ENCODE measurements around the gene HOOK1. TPM values are rescaled to one million over a fixed set of nuclear protein-coding genes. Genes with fewer than 3 reads are reported as not detected.
"Not testable (repeated sequence)": the region's sequence is repeated elsewhere in the genome, so short reads cannot be mapped to it uniquely, and the experiment has no call there.

HOOK1 gene
- polyA plus RNA-seq, 6 donors from 2014 or later = 1.5 to 12.1 (median 8.3) TPM

GRCh38 chr1:59845091-59845490 is 30.3 kb downstream of the HOOK1 start:
- H3K4me3 Mint-ChIP-seq = no peak overlapping the region
- ATAC-seq (ENCODE audit: low read depth in 2 of 2) = no peak
- H3K27me3 Mint-ChIP-seq = no peaks in the 10 kb centered on the region
- H3K4me1 Mint-ChIP-seq = no peaks in the 10 kb centered on the region
- no peaks in the 10 kb centered on the region for H3K9me3 Mint-ChIP-seq
- no peak for DNase-seq
- H3K27ac Mint-ChIP-seq = peak overlapping the region in 1 of 6 donors; percentile 29
- H3K36me3 Mint-ChIP-seq = peaks cover 7 to 32% of the 10 kb centered on the region in 2 donors

DNA sequence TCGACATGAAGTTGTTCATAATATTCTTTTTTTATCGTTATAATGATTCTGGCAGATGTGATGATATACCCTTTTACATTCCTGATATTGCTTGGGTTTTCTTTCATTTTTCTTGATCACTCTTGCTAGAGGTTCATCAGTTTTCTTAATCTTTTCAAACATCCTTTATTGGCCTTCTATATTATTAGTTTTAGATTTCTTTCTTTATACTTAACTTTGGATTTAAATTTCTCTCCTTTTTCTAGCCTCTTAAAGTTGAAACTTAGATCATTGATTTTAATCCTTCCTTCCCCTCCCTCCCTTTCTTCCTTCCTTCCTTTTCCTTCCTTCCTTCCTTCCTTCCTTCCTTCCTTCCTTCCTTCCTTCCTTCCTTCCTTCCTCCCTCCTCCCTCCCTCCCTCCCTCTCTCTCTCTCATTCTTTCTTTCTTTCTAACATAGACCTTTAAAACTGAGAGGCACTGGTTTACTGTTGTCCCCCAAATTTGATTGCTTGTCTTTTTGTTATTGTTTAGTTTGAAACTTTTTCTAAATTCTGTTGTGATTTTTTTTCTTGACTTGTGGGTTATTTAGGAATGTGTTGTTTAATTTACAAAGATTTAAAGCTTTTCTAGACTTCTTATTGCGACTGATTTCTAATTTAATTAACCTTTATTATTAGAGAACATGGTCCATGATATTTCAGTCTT is 31.6 kb downstream of the HOOK1 start:
- Mint-ChIP-seq H3K27ac (peak overlapping the region in 1 of 6 donors; percentile 59), H3K27me3 (no peaks in the 10 kb centered on the region), H3K4me1 (no peaks in the 10 kb centered on the region), H3K9me3 (no peaks in the 10 kb centered on the region), H3K36me3 (peaks cover 7 to 22% of the 10 kb centered on the region in 2 donors), H3K4me3 (no peak overlapping the region)
- DNase-seq = no peak
- no peak for ATAC-seq (ENCODE audit: low read depth in 2 of 2)

DNA sequence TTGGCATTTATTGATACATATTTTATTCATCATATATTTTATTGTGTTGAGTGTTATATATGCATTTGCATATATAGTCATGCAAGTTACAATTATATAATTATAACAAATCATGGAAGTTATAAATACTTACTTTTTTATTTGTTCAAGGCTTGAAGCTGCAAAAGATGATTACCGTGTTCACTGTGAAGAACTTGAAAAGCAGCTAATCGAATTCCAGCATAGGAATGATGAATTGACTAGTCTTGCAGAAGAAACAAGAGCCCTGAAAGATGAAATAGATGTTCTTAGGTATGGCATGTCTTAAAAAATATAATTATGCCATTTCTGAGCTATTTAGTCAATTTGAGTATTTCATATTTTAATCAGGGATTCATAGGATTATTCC is 32.1 kb downstream of the HOOK1 start:
- Mint-ChIP-seq H3K36me3 (peaks cover 7 to 19% of the 10 kb centered on the region in 2 donors), H3K27ac (peak overlapping the region in 1 of 6 donors; percentile 59), H3K4me1 (no peaks in the 10 kb centered on the region), H3K9me3 (no peaks in the 10 kb centered on the region), H3K4me3 (no peak overlapping the region), H3K27me3 (no peaks in the 10 kb centered on the region)
- no peak for ATAC-seq (ENCODE audit: low read depth in 2 of 2)
- DNase-seq = no peak

DNA sequence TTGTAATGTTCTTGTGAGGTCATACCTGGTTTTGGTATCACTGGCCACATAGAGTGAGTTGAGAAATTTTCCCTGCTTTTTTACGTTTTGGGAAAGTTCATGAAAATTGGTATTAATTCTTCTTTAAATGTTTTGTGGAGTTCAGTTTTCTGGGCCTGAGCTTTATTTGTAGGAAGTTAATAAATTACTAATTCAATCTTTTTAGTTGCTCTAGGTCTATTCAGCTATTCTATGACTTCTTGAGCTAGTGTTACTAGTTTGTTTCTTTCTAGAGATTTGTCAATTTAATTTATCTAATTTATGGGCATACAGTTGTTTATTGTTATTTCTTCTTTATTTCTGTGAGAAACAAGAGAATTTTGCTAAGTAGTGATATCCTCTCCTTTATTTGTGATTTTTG is 37.4 kb downstream of the HOOK1 start:
- Mint-ChIP-seq H3K36me3 (peaks cover 9 to 17% of the 10 kb centered on the region in 2 donors), H3K9me3 (peaks cover 3 to 8% (median 7%) of the 10 kb centered on the region in 7 donors), H3K4me1 (no peaks in the 10 kb centered on the region), H3K27ac (no peak overlapping the region), H3K27me3 (no peaks in the 10 kb centered on the region), H3K4me3 (no peak overlapping the region)
- ATAC-seq (ENCODE audit: low read depth in 2 of 2) (no peak), DNase-seq (no peak)

GRCh38 chr1:59855297-59855696 is 40.5 kb downstream of the HOOK1 start:
- not testable (repeated sequence) for ATAC-seq (ENCODE audit: low read depth in 2 of 2); DNase-seq; H3K4me3 Mint-ChIP-seq; H3K9me3 Mint-ChIP-seq; H3K27ac Mint-ChIP-seq; H3K4me1 Mint-ChIP-seq; H3K27me3 Mint-ChIP-seq
- peaks cover 12 to 19% of the 10 kb centered on the region in 2 donors for H3K36me3 Mint-ChIP-seq

- H3K27ac Mint-ChIP-seq = no peak overlapping the region
- DNase-seq (no peak), ATAC-seq (ENCODE audit: low read depth in 2 of 2) (no peak)
- no peak overlapping the region for H3K4me3 Mint-ChIP-seq
- H3K27me3 Mint-ChIP-seq = no peaks in the 10 kb centered on the region
- H3K4me1 Mint-ChIP-seq = no peaks in the 10 kb centered on the region
- peaks cover 3 to 8% (median 7%) of the 10 kb centered on the region in 7 donors for H3K9me3 Mint-ChIP-seq
- H3K36me3 Mint-ChIP-seq = peaks cover 12 to 19% of the 10 kb centered on the region in 2 donors
Measured at GRCh38 chr1:59856725-59857338, 42.1 kb downstream of the HOOK1 start.

- no peak for DNase-seq
- Mint-ChIP-seq H3K27ac (no peak overlapping the region), H3K36me3 (peaks cover 12 to 20% of the 10 kb centered on the region in 2 donors), H3K4me1 (no peaks in the 10 kb centered on the region), H3K9me3 (peaks cover 3 to 8% (median 7%) of the 10 kb centered on the region in 7 donors), H3K4me3 (no peak overlapping the region), H3K27me3 (no peaks in the 10 kb centered on the region)
- ATAC-seq (ENCODE audit: low read depth in 2 of 2) = no peak
Measured at GRCh38 chr1:59857679-59858354, 43.1 kb downstream of the HOOK1 start.

DNA sequence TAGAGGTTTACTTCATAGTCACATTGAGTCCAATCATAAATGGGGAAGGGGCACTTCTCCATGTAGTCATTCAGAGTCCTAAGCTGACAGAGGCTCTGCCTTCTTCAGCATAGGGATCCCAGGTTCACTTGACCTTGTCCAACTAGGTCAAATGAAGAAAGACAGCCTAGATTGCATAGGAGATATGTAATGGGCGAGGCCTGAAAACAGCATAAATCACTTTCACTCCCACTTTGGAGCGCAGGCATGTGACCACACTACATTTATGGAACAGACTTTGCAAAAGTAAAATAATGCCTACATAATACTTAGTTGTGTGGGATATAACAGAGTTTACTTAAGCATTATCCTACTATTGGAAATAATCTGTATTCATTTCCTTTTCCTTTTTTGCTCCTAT is 51.7 kb downstream of the HOOK1 start:
- H3K4me1 Mint-ChIP-seq = no peaks in the 10 kb centered on the region
- H3K27me3 Mint-ChIP-seq = no peaks in the 10 kb centered on the region
- H3K9me3 Mint-ChIP-seq = no peaks in the 10 kb centered on the region
- DNase-seq (no peak), ATAC-seq (ENCODE audit: low read depth in 2 of 2) (no peak)
- H3K4me3 Mint-ChIP-seq = no peak overlapping the region
- peaks cover 8 to 27% of the 10 kb centered on the region in 2 donors for H3K36me3 Mint-ChIP-seq
- H3K27ac Mint-ChIP-seq = no peak overlapping the region

- no peak overlapping the region for H3K4me3 Mint-ChIP-seq
- no peaks in the 10 kb centered on the region for H3K4me1 Mint-ChIP-seq
- H3K36me3 Mint-ChIP-seq = peaks cover 0 to 41% of the 10 kb centered on the region in 2 donors
- DNase-seq (no peak), ATAC-seq (ENCODE audit: low read depth in 2 of 2) (no peak)
- no peaks in the 10 kb centered on the region for H3K27me3 Mint-ChIP-seq
- peaks cover 0 to 11% (median 5%) of the 10 kb centered on the region in 7 donors for H3K9me3 Mint-ChIP-seq
- H3K27ac Mint-ChIP-seq = no peak overlapping the region
Measured at GRCh38 chr1:59871746-59872145, 57.0 kb downstream of the HOOK1 start.

DNA sequence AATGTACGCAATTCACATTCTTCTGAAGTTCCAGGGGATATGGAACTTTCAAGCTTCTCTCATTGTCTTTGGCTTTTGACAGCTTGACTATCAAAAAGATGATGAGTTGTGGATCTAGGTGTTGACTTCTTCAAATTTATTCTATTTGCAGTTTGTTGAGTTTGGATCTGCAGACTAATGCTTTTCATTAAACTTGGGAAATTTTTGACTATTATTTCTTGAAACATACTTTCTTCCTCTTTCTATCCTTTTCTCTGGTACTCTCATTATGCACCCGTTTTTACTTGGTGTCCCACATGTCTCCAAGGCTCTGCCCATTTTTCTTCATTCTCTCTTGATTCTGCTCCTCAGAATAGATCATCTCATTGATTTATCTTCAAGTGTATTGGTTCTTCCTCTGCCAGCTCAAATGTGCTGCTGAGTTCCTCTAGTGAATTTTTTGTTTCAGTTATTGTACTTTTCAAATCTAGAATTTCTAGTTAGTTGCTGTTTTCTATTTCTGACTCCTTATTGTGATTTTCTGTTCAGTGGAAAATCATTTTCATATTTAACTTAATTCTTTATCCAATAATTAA is 62.4 kb downstream of the HOOK1 start:
- peak overlapping the region in 1 of 6 donors; percentile 81 for H3K27ac Mint-ChIP-seq
- H3K9me3 Mint-ChIP-seq = peaks cover 5 to 27% (median 18%) of the 10 kb centered on the region in 7 donors
- peaks cover 0 to 7% (median 0%) of the 10 kb centered on the region in 3 donors for H3K27me3 Mint-ChIP-seq
- no peaks in the 10 kb centered on the region for H3K4me1 Mint-ChIP-seq
- peaks cover 7 to 26% of the 10 kb centered on the region in 2 donors for H3K36me3 Mint-ChIP-seq
- ATAC-seq (ENCODE audit: low read depth in 2 of 2) = no peak
- H3K4me3 Mint-ChIP-seq = no peak overlapping the region
- no peak for DNase-seq

DNA sequence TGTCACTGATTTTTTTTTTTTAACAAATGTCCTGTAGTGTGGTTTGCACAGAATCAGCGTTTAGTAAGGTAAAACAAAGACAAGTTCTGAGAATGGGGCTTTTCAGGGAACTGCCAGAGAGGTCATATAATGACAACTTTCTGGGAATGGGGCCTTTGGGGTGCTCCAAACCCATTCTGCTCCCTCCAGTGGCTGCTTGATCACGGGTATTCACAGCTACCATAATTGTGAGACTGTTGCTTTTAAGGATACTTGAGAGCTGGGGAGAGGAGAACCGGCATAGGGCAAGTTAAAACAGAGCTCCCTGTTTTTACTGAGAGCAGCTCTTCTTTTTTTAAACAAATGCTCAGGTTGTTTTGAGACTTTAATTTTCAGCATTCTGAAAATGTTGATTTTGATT is 63.6 kb downstream of the HOOK1 start:
- Mint-ChIP-seq H3K27ac (no peak overlapping the region), H3K4me3 (no peak overlapping the region), H3K9me3 (peaks cover 5 to 27% (median 18%) of the 10 kb centered on the region in 7 donors), H3K36me3 (peaks cover 7 to 19% of the 10 kb centered on the region in 2 donors), H3K4me1 (no peaks in the 10 kb centered on the region), H3K27me3 (peaks cover 0 to 11% (median 8%) of the 10 kb centered on the region in 3 donors)
- DNase-seq (no peak), ATAC-seq (ENCODE audit: low read depth in 2 of 2) (no peak)

DNA sequence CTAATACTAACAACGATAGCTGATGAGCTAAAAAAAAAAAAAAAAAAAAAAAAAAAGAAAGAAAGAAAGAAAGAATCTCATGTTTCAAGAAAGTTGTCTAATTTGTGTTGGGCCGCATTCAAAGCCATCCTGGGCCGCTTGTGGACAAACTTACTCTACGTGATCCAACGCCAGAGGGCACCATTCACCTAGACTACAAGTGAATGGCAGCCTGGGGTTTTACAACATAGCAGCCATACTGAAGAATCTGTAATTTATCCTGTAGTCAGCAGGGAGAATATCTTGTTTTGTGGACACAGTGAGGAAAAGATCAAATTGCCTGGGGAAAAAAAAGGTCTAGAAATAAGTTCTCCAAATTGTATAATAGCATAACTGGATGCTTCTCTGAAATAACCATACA is 64.8 kb downstream of the HOOK1 start:
- Mint-ChIP-seq H3K4me3 (no peak overlapping the region), H3K27ac (no peak overlapping the region), H3K9me3 (peaks cover 5 to 27% (median 18%) of the 10 kb centered on the region in 7 donors), H3K4me1 (no peaks in the 10 kb centered on the region), H3K36me3 (peaks cover 7 to 17% of the 10 kb centered on the region in 2 donors), H3K27me3 (peaks cover 0 to 11% (median 8%) of the 10 kb centered on the region in 3 donors)
- ATAC-seq (ENCODE audit: low read depth in 2 of 2) = no peak
- no peak for DNase-seq

- Mint-ChIP-seq H3K27me3 (peaks cover 0 to 13% (median 8%) of the 10 kb centered on the region in 3 donors), H3K36me3 (peaks cover 7 to 13% of the 10 kb centered on the region in 2 donors), H3K9me3 (peaks cover 5 to 27% (median 18%) of the 10 kb centered on the region in 7 donors), H3K4me3 (no peak overlapping the region), H3K27ac (no peak overlapping the region), H3K4me1 (no peaks in the 10 kb centered on the region)
- no peak for ATAC-seq (ENCODE audit: low read depth in 2 of 2)
- DNase-seq = no peak
Measured at GRCh38 chr1:59879996-59880505, 65.3 kb downstream of the HOOK1 start.

All from naive B cell (primary cell).